Neural cell (in vitro differentiated cells): ENCODE data around the gene TMEM164.

ENCODE experiments used
- CTCF ChIP-seq: fragments of 450-650 bp; IDR thresholded peaks from 2 replicates; pipeline ENCODE4 v1.5.1; 2014; ENCODE audit warnings: antibody characterized with exemption, mild to moderate bottlenecking, moderate library complexity; ENCODE audit not compliant: poor library complexity, severe bottlenecking
- POLR2AphosphoS5 ChIP-seq: IDR thresholded peaks from 2 replicates; pipeline ENCODE4 v1.6.1; 2012

GRCh38 chrX:110167952-110168451, 165.1 kb downstream of the TMEM164 start:
- TF ChIP-seq POLR2AphosphoS5 (no peak), CTCF (no peak)
